Keratinocyte (primary cell): ENCODE results near the gene ARHGEF3.

ENCODE experiments used
- CTCF ChIP-seq, 3 experiments: IDR thresholded peaks in 1 of 3; conservative IDR thresholded peaks in 1 of 3; optimal IDR thresholded peaks in 1 of 3; 2 replicates in 2 of 3; 3 replicates in 1 of 3; pipeline versions ENCODE3 to v1.5.1; 2011; ENCODE audit warnings: low read length in 3 of 3, mild to moderate bottlenecking in 3 of 3, moderate library complexity in 2 of 3, control low read depth in 1 of 3, inconsistent platforms in 1 of 3; ENCODE audit not compliant: insufficient read depth in 2 of 3; ENCODE audit errors: extremely low read depth in 1 of 3
- EZH2 ChIP-seq: IDR thresholded peaks from one replicate; pipeline ENCODE4 v1.6.1; 2012; ENCODE audit warnings: inconsistent platforms, mild to moderate bottlenecking, low read length, moderate library complexity

GRCh38 chr3:56775445-56775837 lies 26.3 kb downstream of the ARHGEF3 start:
- no peak for TF ChIP-seq CTCF (optimal IDR thresholded peaks at IDR 0.05 in 1 of 3, IDR thresholded peaks at IDR 0.05 in 1 of 3, conservative IDR thresholded peaks at IDR 0.05 in 1 of 3; ENCODE audit: extremely low read depth in 1 of 3, insufficient read depth in 2 of 3, low read length in 3 of 3)
- TF ChIP-seq EZH2, result no peak
